GM19025 (cell line): ENCODE measurements around the gene SLC25A40.
"Not testable (repeated sequence)": the region's sequence is repeated elsewhere in the genome, so short reads cannot be mapped to it uniquely, and the experiment has no call there.

ENCODE experiments used
- ATAC-seq: cut with Tn5 transposase; IDR thresholded peaks from one replicate; pipeline ENCODE4 v1.9.1; 2021; ENCODE audit warnings: mild to moderate bottlenecking, low read depth, moderate library complexity; ENCODE audit not compliant: unreplicated experiment

SLC25A40 gene, protein sequence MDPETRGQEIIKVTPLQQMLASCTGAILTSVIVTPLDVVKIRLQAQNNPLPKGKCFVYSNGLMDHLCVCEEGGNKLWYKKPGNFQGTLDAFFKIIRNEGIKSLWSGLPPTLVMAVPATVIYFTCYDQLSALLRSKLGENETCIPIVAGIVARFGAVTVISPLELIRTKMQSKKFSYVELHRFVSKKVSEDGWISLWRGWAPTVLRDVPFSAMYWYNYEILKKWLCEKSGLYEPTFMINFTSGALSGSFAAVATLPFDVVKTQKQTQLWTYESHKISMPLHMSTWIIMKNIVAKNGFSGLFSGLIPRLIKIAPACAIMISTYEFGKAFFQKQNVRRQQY

GRCh38 chr7:87876040-87876868 lies at the start of gene SLC25A40, which contains the start of gene DBF4:
Gene SLC25A40 (minus strand): TSS chr7:87876360. CDS start chr7:87858727, 17,633 bp downstream.
Gene DBF4 (plus strand): TSS chr7:87876493. CDS start chr7:87876733, 240 bp downstream.
- ATAC-seq, result peak; percentile 87

- ATAC-seq, result not testable (repeated sequence)
Measured at GRCh38 chr7:87922759-87923395, 46.7 kb upstream of the SLC25A40 start.

- ATAC-seq, result no peak
Measured at GRCh38 chr7:87920578-87920977, 44.4 kb upstream of the SLC25A40 start.

DNA sequence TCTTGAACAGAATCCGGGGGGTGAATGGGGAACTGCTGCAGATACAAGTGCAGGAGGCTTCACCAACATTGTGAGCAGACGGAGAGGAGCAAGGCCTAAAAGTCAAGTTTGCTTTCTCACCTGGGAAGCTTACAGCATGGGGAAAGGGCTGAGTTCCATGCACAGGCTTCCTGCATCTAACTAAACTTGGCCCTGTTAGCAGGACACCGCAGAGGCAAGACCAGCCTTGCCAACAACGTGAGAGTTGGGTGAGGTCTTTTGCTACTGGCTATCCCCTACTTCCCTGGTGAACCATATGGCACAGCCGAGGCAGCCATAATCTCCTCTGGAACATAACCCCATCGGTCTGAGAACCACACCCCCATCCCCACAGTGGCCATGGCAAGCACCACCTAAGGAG lies 43.7 kb upstream of the SLC25A40 start:
- ATAC-seq, result no peak

GRCh38 chr7:87918740-87919139 lies 42.6 kb upstream of the SLC25A40 start:
- ATAC-seq, result no peak

GRCh38 chr7:87912121-87912520 lies 36.0 kb upstream of the SLC25A40 start:
- ATAC-seq, result no peak

GRCh38 chr7:87908814-87909213 lies 32.7 kb upstream of the SLC25A40 start:
- ATAC-seq, result not testable (repeated sequence)

- not testable (repeated sequence) for ATAC-seq
Measured at GRCh38 chr7:87907136-87907906, 31.2 kb upstream of the SLC25A40 start.

DNA sequence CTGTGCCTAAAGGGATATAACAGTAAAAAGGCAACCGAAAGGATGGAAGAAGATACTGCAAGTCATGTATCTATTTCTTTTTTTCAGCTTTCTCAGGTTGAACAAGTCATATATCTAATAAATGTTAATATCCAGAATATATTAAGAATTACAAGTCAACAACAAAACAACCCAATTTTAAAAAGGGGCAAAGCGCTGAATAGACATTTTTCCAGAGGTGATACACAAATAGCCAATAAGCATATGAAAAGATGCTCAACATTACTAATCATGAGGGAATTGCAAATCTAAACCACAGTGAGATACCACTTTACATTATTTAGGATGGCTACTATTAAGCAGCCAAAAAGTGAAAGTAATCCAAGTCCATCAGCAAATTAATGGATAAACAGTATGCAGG lies 23.1 kb upstream of the SLC25A40 start:
- no peak for ATAC-seq

DNA sequence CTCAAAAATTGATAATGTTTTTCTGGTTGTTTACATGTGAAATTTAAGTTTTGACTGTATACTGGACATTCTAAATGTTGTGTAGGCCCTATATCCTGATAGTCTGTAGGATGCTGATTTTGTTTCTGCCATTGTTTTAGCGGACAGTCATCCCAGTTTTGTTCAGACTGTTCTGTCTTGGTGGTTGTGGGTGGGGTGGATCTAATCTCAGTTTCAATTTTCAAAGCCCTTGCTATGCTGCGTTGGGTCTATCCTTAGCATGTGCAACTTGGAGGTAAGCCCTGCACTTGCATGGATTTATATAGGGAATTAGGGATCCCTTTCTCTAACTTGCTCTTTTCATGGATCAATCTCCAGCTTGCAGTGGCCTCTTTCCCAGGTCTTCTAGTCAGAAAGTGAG lies 19.2 kb upstream of the SLC25A40 start:
- no peak for ATAC-seq

- ATAC-seq, result no peak
Measured at GRCh38 chr7:87886875-87887274, 10.7 kb upstream of the SLC25A40 start.

GRCh38 chr7:87885018-87885417 lies 8.9 kb upstream of the SLC25A40 start:
- no peak for ATAC-seq

DNA sequence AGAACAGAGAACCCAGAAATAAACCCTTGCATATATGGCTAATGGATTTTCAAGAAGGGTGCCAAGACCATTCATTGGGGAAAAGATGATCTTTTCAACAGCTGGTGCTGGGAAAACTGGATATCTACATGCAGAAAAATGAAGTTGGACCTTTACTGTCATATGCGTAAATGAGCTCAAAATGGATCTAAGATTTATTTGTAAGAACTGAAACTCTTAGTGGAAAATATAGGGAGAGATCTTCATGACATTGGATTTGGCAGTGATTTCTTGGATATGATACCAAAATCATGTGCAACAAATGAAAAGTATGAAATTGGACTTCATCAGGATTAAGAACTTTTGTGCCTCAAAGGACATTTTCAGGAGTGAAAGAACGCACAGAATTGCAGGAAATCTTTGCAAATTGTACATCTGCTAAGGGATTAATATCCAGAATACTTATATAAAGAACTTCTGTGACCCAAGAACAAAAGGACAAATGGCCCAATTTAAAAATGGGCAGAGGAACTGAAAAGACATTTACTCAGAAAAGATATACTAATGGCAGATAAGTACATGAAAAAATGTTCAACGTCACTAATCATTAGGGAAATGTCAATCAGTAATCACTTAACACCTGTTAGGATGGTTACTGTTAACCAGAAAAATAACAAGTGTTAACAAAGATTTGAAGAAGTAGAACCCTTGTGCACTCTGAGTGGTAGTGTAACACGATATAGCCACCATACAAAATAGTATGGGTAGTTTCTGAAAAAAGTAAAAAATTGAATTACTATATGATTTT lies 6.2 kb upstream of the SLC25A40 start:
- no peak for ATAC-seq

DNA sequence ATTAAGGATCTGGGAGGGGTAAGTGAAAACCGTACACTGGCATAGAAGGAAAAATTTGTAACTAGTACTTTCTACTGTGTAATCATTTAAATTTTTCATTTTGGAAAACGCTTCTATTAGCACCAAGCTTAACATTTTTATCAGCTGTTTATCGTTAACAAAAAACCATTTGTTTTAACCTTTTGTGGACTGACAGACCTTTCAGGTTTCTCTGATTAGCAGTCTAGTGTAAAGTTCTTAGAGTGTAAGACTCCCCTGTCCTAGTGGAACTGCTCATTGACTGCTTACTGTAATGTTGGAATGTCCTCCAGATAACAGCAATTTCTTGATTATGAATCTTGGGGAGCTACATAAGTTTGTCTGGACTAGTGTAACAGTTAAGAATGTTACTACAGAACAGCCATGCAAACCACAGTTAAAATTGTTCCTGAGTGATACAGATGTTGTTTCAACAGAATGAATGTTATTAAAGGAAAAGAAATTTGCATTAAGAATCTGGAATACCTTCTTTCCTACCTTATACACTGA lies 2.1 kb upstream of the SLC25A40 start:
- ATAC-seq, result no peak

DNA sequence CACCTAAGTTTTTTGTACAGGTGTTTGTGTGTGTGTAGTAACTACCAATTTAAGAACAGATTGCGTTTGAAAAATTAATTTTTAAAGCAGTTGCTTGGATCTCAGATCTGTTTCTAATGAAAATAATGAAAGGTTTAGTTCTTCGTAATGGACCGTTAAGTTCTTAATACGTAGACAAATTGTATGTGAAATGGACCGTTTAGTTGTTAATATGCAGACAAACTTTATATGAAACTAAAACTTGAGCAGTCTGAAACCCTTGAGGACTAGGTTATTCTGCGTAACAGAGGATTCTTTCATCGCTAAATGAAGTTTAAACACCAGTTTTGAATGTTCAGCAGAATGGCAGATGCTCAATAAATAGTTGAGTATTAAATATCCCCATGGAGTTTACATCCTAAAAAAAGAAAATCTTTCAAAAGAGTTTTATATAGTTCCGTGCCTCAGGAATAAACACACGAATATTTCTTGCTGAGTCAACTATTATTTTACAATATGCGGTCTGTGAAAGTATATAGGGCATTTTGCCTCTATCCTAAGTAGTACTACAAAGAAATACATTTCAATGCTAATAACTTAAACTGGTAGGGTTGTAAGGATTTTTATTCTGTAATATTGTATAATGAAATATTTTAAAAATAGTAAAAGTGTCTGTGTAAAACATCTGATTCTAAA lies 1.3 kb upstream of the SLC25A40 start:
- ATAC-seq, result no peak

DNA sequence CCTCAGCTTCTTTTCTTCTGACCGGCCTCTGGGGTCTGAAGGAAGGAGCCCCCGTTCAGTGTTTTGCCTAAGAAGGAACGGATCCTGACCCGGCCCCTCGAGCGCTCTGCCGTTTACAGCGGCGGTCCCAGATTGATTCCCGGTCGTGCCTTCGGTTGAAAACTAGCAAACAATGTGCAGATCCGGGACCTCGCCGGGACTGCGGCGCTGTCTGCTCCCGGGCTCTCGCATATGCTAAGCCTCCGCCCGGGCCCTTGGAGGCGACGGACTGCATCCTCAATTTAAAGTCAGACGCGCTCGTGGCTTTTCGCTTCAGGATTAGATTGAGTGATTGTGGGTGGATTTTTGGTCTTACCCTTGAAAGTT lies 692 bp upstream of the SLC25A40 start:
- no peak for ATAC-seq

DNA sequence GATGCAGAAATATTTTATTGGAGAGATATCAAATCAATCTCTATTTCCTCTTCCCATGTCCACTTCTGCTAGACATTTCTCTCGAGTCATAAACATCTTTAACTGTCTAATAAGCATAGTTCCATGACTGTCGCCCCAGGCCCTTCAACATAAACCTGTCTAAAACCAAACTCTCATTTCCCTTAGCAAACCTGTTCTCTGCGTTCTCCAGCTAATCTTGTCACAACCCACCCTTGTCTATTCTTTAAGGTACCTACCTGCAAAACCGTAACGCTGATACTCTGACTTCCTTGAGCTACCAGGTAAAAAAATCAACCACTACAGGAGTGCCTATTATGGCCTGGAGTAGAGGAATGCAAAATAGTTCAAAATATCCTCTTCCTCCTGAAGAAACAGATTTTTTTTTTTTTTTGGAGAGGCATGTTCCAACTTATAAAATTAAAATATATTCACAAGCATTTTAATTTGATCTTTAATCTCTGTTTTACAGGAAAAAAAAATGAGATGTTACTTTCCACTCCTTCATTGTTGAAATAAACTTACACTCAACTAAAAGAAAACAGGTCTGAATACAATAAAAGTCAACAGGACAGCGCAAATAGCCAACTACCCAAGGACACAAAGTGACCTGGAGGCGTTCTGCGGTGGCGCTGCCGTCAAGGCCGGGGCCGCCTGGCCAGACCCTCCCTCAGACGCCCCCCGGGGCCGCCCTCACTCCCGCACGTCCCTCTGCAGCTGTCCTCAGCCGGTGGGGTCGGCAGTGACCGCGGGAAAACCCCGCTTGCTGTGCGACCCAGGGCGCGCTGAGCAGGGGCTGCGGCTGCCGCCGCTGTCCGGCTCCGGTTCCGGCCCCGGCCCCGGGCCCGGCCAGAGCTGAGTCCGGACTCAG lies 765 bp downstream of the SLC25A40 start:
- peak; percentile 16 for ATAC-seq

DNA sequence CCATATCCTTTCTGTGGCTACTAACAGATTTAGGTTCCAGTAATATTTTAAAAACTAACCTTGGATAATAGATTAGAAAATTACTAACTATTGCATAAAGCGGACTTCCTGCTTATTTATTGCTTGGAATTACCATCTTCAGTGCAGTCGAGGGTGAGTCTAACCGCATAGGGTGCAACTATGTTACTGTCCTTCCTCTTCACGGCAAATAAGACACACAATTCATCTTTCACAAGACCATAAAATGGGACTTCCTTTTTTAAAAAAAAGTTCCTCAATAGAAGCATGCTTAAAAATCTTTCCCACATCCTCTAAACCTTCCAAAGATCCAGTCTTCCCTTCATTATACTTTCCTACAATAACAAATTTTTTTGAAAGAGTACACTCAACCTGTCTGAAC lies 2.1 kb downstream of the SLC25A40 start:
- no peak for ATAC-seq
